Measurements from ENCODE around the gene PRR19.

PRR19 gene

DNA sequence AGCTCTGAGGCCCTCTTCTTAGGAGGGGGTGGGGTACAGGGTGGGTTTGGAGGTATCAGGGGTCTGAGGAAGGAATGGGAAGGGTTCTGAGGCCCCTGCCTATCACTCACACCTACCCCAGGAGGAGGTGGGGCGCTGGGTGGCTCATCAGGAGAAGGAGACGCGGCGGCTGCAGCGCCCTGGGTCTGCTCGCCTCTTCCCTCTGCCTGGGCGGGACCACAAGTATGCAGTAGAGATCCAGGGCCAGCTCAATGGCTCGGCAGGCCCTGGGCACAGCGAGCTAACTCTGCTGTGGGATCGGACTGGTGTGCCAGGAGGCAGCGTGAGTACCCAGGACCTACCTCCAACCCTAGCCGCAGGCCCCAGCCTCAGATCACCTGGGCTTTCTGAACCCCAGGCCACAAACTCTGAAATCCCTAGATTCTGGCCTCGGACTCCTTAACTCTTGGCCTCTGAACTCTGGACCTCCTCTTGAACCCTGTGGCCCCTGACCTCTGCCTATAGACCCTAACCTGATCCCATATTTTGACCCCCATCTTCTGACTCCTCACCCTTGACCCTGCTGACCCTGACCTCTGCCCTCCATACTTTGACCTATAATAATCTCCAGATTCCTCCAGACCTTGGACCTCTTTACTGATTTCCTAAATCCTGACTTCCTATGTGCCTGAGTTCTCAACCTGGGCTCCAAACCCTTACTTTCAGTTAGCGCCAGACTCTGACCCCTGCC is 47.6 kb downstream of the PRR19 start:
- Mint-ChIP-seq H3K9me3 (no peaks in the 10 kb centered on the region), H3K27me3 (no peaks in the 10 kb centered on the region), H3K4me1 (ENCODE audit: low read depth) (no peaks in the 10 kb centered on the region), H3K27ac (no peak overlapping the region), H3K36me3 (ENCODE audit: low read depth) (no peaks in the 10 kb centered on the region), H3K4me3 (no peak overlapping the region)

DNA sequence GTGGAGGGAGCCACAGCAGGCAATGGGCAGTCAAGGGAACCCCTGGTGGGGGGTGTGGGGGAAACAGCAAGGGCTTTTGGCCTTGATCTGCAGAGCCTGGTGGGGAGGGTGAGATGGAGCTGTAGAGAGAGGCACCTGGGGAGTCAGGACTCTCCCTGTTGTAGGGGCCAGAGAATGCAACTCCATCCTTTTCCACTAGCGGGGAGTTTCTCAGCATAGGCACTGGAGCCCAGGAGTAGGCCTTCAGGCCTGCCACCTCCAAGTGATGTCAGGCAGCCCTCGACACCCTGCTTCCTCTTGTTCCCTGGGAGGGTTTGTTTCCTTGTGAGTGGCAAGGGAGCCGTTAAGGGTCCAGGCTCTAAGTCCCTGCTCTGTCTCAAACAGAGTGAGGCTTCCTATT is 48.5 kb downstream of the PRR19 start:
- no peak overlapping the region for H3K4me3 Mint-ChIP-seq

DNA sequence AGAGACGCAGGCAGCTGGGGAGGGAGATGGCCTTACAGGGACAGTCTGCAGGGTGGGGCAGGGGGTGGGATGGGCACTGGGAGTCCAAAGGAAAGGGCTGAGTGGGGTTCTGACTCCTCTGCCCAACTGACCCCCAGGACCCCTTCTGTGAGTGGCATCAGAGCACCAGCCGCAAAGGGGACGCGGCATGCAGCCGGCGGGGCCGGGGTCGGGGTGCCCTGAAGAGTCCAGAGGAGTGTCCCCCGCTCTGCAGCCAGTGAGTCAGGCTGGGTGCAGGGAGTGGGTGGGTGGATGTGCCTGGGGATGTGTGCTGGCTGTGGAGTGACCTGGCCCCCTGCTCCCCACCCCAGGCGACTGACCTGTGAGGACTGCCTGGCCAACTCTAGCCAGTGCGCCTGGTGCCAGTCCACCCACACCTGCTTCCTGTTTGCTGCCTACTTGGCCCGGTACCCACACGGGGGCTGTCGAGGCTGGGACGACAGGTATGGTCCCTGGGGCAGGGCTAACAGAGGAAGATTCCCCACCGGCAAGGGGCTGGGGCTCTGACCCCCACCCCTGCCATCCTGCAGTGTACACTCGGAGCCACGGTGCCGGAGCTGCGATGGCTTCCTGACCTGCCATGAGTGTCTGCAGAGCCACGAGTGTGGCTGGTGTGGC is 49.3 kb downstream of the PRR19 start:
- H3K27ac Mint-ChIP-seq: no peak overlapping the region
- no peaks in the 10 kb centered on the region for H3K36me3 Mint-ChIP-seq (ENCODE audit: low read depth)

More for the DNA sequence above, 48.5 kb downstream of the PRR19 start:
- Mint-ChIP-seq H3K36me3 (ENCODE audit: low read depth) (no peaks in the 10 kb centered on the region), H3K27ac (no peak overlapping the region), H3K4me1 (ENCODE audit: low read depth) (no peaks in the 10 kb centered on the region), H3K27me3 (no peaks in the 10 kb centered on the region), H3K9me3 (no peaks in the 10 kb centered on the region)

DNA sequence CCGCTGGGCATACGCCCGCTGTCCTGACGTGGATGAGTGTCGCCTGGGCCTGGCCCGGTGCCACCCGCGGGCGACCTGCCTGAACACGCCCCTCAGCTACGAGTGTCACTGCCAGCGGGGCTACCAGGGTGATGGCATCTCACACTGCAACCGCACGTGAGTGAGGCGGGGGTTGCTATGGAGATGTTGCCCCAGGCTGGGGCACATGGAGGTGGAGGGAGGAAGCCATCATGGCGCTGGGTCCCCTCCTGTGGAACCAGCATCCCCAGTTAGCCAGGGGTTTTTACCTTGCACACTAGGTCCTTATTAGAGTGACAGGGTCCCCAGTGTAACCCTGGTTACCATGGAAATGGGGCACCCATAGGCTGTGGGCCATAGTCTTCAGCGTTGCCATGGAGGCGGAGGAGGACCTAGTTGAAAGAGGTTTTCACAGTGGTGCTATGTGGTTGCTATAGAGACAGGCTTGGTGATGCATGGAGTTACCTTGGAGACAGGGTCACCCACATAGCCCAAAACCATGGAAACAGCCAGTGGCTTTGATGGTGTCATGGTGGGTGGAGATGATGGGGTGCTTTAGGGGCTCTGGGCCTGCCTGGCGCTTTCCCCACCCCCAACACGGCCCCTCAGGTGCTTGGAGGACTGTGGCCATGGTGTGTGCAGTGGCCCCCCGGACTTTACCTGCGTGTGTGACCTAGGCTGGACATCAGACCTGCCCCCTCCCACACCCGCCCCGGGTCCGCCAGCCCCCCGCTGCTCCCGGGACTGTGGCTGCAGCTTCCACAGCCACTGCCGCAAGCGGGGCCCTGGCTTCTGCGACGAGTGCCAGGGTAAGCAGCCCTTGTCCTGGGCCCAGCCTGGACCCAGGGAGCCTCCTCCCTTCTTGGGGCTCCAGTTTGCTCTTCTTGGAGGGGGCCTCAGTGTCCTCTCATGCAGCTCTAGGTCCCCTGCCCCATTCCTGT is 50.6 kb downstream of the PRR19 start:
- Mint-ChIP-seq H3K4me1 (ENCODE audit: low read depth) (no peaks in the 10 kb centered on the region), H3K4me3 (no peak overlapping the region), H3K27me3 (no peaks in the 10 kb centered on the region), H3K9me3 (no peaks in the 10 kb centered on the region), H3K27ac (no peak overlapping the region), H3K36me3 (ENCODE audit: low read depth) (no peaks in the 10 kb centered on the region)

More for the DNA sequence above, 49.3 kb downstream of the PRR19 start:
- Mint-ChIP-seq H3K9me3 (no peaks in the 10 kb centered on the region), H3K27me3 (no peaks in the 10 kb centered on the region), H3K4me1 (ENCODE audit: low read depth) (no peaks in the 10 kb centered on the region), H3K4me3 (no peak overlapping the region)

DNA sequence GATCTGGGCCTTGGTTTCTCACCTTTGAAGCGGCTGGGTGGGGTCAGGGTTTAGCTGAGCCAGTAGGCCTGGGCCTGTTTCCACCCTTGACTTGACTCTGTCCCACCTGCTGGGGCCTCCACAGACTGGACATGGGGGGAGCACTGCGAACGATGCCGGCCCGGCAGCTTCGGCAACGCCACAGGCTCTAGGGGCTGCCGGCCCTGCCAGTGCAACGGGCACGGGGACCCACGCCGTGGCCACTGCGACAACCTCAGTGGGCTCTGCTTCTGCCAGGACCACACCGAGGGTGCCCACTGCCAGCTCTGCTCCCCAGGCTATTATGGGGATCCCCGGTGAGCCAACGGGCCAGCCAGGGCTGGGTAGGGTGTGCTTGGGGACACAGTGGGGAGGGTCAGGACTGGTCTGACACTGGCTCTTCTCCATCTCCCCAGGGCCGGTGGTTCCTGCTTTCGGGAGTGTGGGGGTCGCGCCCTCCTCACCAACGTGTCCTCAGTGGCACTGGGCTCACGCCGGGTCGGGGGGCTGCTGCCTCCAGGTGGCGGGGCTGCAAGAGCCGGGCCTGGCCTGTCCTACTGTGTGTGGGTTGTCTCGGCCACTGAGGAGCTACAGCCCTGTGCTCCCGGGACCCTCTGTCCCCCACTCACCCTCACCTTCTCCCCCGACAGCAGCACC is 51.5 kb downstream of the PRR19 start:
- no peaks in the 10 kb centered on the region for H3K4me1 Mint-ChIP-seq (ENCODE audit: low read depth)
- no peaks in the 10 kb centered on the region for H3K9me3 Mint-ChIP-seq
- H3K36me3 Mint-ChIP-seq (ENCODE audit: low read depth): no peaks in the 10 kb centered on the region
- no peak overlapping the region for H3K4me3 Mint-ChIP-seq
- H3K27me3 Mint-ChIP-seq: no peaks in the 10 kb centered on the region
- no peak overlapping the region for H3K27ac Mint-ChIP-seq

DNA sequence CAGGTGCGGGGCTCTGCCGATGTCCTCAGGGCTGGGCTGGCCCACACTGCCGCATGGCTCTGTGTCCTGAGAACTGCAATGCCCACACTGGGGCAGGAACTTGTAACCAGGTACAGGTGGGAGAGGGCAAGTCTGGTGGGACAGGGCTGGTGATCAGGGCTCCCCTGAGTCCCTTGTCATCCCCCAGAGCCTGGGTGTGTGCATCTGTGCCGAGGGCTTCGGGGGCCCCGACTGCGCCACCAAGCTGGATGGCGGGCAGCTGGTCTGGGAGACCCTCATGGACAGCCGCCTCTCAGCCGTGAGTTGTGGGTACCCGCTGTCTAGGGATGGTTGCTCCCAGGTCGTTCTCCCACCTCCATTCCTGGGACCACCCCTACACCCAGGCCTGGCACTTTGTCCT is 54.0 kb downstream of the PRR19 start:
- no peaks in the 10 kb centered on the region for H3K4me1 Mint-ChIP-seq (ENCODE audit: low read depth)
- no peaks in the 10 kb centered on the region for H3K9me3 Mint-ChIP-seq
- H3K36me3 Mint-ChIP-seq (ENCODE audit: low read depth): peaks cover 4% of the 10 kb centered on the region
- no peak overlapping the region for H3K27ac Mint-ChIP-seq
- H3K27me3 Mint-ChIP-seq: no peaks in the 10 kb centered on the region
- H3K4me3 Mint-ChIP-seq: no peak overlapping the region

DNA sequence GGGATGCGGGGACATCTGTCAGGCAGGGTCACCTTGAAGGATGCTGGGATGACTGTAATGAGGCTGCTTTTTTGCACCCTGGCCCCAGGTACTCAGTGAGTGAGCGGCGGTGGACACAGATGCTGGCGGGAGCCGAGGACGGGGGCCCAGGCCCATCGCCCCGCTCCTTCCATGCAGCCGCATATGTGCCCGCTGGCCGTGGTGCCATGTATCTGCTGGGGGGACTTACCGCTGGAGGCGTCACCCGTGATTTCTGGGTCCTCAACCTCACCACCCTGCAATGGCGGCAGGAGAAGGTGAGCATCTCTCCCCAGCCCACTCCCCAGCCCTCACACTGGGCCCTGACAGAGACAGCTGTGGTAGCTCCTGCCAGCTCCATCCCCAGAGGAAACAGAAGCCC is 54.8 kb downstream of the PRR19 start:
- peaks cover 4% of the 10 kb centered on the region for H3K36me3 Mint-ChIP-seq (ENCODE audit: low read depth)
- no peak overlapping the region for H3K27ac Mint-ChIP-seq
- no peaks in the 10 kb centered on the region for H3K9me3 Mint-ChIP-seq
- H3K4me1 Mint-ChIP-seq (ENCODE audit: low read depth): no peaks in the 10 kb centered on the region
- H3K4me3 Mint-ChIP-seq: no peak overlapping the region
- H3K27me3 Mint-ChIP-seq: no peaks in the 10 kb centered on the region

DNA sequence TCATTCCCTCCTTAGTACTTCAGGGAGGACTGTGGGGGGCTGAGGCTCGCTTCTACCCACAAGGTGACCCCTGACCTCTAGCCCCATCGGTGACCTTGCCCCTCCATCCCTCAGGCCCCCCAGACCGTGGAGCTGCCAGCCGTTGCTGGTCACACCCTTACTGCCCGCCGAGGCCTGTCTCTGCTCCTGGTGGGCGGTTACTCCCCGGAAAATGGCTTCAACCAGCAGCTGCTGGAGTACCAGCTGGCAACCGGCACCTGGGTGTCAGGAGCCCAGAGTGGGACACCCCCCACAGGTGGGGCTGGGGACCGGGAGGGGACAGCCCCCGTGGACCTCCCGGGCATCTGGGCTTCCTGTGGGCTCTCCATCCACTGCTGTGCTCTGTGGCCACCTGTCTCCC is 55.4 kb downstream of the PRR19 start:
- Mint-ChIP-seq H3K9me3 (no peaks in the 10 kb centered on the region), H3K36me3 (ENCODE audit: low read depth) (peaks cover 4% of the 10 kb centered on the region), H3K4me1 (ENCODE audit: low read depth) (no peaks in the 10 kb centered on the region), H3K27me3 (no peaks in the 10 kb centered on the region), H3K27ac (no peak overlapping the region), H3K4me3 (no peak overlapping the region)
